Ovary (tissue), 9 donors: ENCODE measurements around the gene SPHK1. TPM values are rescaled to one million over a fixed set of nuclear protein-coding genes. Genes with fewer than 3 reads are reported as not detected.
A peak's percentile ranks its signal among the peaks of the same experiment; 100 is the strongest.

Experiments
- DNase-seq, 5 donors: peaks; one replicate each; pipeline ENCODE4 v3.0.0-alpha.2; 2019 to 2020
- H3K27ac ChIP-seq, 2 donors: fragments of 200-600 bp; one replicate each; pipeline versions ENCODE4 v1.5.1 to v1.8.0; 2019 to 2022
- H3K27me3 ChIP-seq: fragments of 200-600 bp; one replicate; pipeline ENCODE4 v1.8.0; 2022
- H3K36me3 ChIP-seq: fragments of 200-600 bp; sonication (generic); one replicate; pipeline ENCODE4 v1.5.1; 2019
- H3K4me1 ChIP-seq: one replicate; pipeline ENCODE4 v1.8.1; 2013; ENCODE audit warnings: mild to moderate bottlenecking, moderate library complexity; ENCODE audit not compliant: insufficient read depth
- H3K4me3 ChIP-seq: fragments of 200-600 bp; sonication (generic); one replicate; pipeline ENCODE4 v1.5.1; 2017
- H3K9me3 ChIP-seq, 2 donors: fragments of 200-600 bp in 1 of 2; sonication (generic) in 1 of 2; one replicate each; pipeline versions ENCODE4 v1.5.1 to v1.8.1; 2013 to 2019; ENCODE audit warnings: mild to moderate bottlenecking in 1 of 2, moderate library complexity in 1 of 2
- EP300 ChIP-seq: sonication (generic); formaldehyde crosslinking; IDR thresholded peaks from one replicate; pipeline ENCODE4 v1.6.1; 2017; ENCODE audit warnings: antibody characterized with exemption
- POLR2A ChIP-seq: fragments of 450-650 bp; IDR thresholded peaks from one replicate; pipeline ENCODE4 v1.6.1; 2017; ENCODE audit warnings: antibody characterized with exemption, mild to moderate bottlenecking, moderate library complexity
- WGBS, 3 donors: extraction: QIAGEN DNeasy Blood & Tissue Kit in 1 of 3; methylation state at CpG; one replicate each; pipeline versions ENCODE4 v1.1.5 to v1.1.7; 2013 to 2017; 5-methylcytosine and 5-hydroxymethylcytosine counted together
- intact Hi-C, 4 donors: fragments of 100-400 bp; cut with DNase I; formaldehyde crosslinking; loops; one replicate each; pipeline versions ENCODE4 v1.11.0 to v1.15.1; 2022 to 2023
- polyA plus RNA-seq, 2 donors: library from polyadenylated mRNA; stranded (reverse); fragments of 200-250 nt in 1 of 2; fragments of 350-450 nt in 1 of 2; fragmentation: Illumina TruSeq in 1 of 2; extraction: RNeasy Lipid Tissue Mini Kit (QIAGEN cat#74804) in 1 of 2; gene quantifications; one replicate each; pipeline ENCODE4 v1.2.3, GENCODE V29; 2013 to 2014
- total RNA-seq, 7 donors: library from RNA; depleted of rRNA in 2 of 7; stranded (reverse); fragments of >200 nt in 2 of 7; fragmentation: NEBNext Ultra II Directional in 3 of 7; extraction: Animal tissue kit (Norgen Biotek cat#: 25700) in 3 of 7; gene quantifications; one replicate each; pipeline versions ENCODE4 v1.1.0 to v1.2.4, GENCODE V29; 2016 to 2023
- TF ChIP-seq, protein P1 (sequence below), 3 donors: fragments of 450-650 bp in 2 of 3; fragments of 200-600 bp in 1 of 3; IDR thresholded peaks; one replicate each; pipeline versions ENCODE4 v1.5.1 to v1.8.0; 2016 to 2022; ENCODE audit warnings: antibody characterized with exemption in 3 of 3, mild to moderate bottlenecking in 1 of 3
- donor health status: DM: no; HTN: no; CAD: no; lungs with moderate emphysema.
- donor health status: DM: no; HTN: no; CAD: no.
- donor health status: Bipolar disorder and iron deficiency.
- donor health status: DM: yes; HTN: yes; CAD: no.
- donor health status: DM: no; HTN: no; CAD: no.
- donor health status: DM: yes; HTN: yes; CAD: no.

Gene SPHK1
- total and polyA plus RNA-seq, 9 donors = 0.80 to 9.2 (median 3.7) TPM

DNA sequence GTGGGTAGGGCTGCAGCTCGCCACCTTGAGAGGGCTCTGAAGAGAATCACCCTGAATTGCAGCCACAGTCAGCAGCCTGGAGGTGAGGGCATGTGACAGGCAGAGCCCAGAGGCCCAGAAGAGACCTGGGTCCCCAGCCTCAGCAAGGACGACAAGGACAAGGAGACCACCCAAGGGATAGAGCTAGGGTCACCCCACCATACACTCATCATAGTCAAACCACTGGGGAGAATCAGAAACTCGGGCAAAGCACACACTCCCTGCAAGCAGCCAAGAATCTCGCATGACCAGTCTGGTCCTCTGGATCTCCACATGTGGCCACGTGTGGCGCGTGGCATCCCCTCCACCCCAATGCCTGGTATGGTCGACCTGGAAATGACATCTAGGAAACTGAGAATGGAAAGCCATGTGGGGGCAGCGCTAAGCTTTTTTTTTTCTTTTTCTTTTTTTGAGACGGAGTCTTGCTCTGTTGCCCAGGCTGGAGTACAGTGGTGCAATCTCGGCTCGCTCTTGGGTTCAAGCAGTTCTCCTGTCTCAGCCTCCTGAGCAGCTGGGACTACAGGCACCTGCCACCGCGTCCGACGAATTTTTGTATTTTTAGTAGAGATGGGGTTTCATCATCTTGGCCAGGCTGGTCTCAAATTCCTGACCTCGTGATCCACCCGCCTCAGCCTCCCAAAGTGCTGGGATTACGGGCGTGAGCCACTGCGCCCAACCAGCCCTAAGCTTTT, 4.6 kb upstream of the SPHK1 start:
- H3K4me1 ChIP-seq = peaks cover 14% of the 10 kb centered on the region
- intact Hi-C loops = no loop called here
- TF ChIP-seq, protein P1, sequence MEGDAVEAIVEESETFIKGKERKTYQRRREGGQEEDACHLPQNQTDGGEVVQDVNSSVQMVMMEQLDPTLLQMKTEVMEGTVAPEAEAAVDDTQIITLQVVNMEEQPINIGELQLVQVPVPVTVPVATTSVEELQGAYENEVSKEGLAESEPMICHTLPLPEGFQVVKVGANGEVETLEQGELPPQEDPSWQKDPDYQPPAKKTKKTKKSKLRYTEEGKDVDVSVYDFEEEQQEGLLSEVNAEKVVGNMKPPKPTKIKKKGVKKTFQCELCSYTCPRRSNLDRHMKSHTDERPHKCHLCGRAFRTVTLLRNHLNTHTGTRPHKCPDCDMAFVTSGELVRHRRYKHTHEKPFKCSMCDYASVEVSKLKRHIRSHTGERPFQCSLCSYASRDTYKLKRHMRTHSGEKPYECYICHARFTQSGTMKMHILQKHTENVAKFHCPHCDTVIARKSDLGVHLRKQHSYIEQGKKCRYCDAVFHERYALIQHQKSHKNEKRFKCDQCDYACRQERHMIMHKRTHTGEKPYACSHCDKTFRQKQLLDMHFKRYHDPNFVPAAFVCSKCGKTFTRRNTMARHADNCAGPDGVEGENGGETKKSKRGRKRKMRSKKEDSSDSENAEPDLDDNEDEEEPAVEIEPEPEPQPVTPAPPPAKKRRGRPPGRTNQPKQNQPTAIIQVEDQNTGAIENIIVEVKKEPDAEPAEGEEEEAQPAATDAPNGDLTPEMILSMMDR (IDR thresholded peaks at IDR 0.05) = no peak
- H3K36me3 ChIP-seq = no peaks in the 10 kb centered on the region
- H3K27me3 ChIP-seq = no peaks in the 10 kb centered on the region
- 93 to 95% (median 94%) methylated on average over 21 of the region's 21 CpGs for WGBS, 3 donors
- H3K4me3 ChIP-seq = no peak overlapping the region
- no peaks in the 10 kb centered on the region for H3K9me3 ChIP-seq
- H3K27ac ChIP-seq = no peak overlapping the region
- DNase-seq = no peak

DNA sequence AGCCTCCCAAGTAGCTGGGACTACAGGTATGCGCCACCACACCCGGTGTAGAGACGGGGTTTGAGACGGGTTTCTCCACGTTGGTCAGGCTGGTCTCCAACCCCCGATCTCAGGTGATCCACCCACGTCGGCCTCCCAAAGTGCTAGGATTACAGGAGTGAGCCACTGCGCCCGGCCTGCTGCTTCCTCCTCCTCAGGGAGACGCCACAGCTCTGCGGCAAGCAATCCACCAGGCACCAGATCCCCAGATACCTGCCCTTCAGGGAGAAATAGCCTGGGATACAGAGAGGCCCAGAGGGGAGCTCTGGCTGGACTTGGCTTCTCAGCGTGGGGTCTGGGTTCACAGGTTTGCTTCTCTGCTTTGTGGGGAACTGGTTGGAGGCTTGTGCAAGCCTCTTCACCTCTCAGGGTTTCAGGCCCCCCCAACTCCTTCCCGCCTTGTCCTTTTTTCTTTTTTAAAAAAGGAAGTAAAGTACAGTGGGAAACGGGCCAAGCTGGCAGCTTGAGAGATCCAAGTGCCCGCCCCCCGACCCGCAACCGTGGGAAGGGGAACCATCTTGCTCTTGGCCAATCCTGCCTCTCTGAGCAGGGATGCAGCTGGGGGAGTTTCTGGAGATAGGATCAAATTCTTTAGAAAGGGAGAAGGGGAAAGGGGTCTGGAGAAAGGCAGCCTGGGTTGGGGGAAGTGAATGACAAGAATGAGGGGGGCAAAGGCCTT, 2.6 kb upstream of the SPHK1 start:
- intact Hi-C loops = no loop called here

DNA sequence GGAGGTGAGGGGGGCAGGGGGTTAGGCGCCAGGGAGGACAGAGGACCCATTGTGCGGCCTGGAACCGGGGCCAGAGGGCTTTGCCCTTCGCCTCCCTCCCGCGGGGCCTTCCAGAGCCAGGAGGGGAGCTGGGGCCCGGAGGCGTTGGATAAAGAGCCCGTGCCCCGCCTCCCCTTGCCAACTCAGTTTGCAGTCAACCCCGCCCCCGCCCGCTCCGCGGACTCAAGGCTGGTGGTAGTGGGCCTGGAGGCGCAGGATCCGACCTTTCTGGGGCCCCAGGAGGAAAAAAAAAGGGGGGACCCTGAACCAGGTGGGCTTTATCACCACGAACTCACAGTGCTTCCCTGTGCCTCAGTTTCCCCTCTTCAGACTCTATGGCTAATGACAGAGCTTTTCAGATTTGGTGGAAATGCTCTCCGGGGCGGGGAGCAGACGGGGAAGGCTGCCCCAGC, 2.0 kb upstream of the SPHK1 start:
- peak in 1 of 5 donors; percentile 36 for DNase-seq
- Histone ChIP-seq H3K4me3 (peak overlapping the region; percentile 41), H3K4me1 (peaks cover 12% of the 10 kb centered on the region), H3K27ac (no peak overlapping the region), H3K27me3 (no peaks in the 10 kb centered on the region), H3K36me3 (no peaks in the 10 kb centered on the region), H3K9me3 (no peaks in the 10 kb centered on the region)
- TF ChIP-seq POLR2A (no peak), EP300 (no peak)
- TF ChIP-seq, protein P1 (IDR thresholded peaks at IDR 0.05) = no peak
- intact Hi-C loops = no loop called here
- 25 to 39% (median 27%) methylated on average over 19 to 21 of the region's 21 CpGs for WGBS, 3 donors

More for the DNA sequence above, 2.6 kb upstream of the SPHK1 start:
- Histone ChIP-seq H3K4me3 (no peak overlapping the region), H3K36me3 (no peaks in the 10 kb centered on the region), H3K4me1 (peaks cover 14% of the 10 kb centered on the region), H3K27ac (no peak overlapping the region), H3K27me3 (no peaks in the 10 kb centered on the region), H3K9me3 (no peaks in the 10 kb centered on the region)
- 81 to 86% (median 82%) methylated on average over 19 of the region's 19 CpGs for WGBS, 3 donors
- DNase-seq = no peak
- no peak for TF ChIP-seq EP300
- TF ChIP-seq POLR2A = no peak
- TF ChIP-seq, protein P1 (IDR thresholded peaks at IDR 0.05) = no peak

DNA sequence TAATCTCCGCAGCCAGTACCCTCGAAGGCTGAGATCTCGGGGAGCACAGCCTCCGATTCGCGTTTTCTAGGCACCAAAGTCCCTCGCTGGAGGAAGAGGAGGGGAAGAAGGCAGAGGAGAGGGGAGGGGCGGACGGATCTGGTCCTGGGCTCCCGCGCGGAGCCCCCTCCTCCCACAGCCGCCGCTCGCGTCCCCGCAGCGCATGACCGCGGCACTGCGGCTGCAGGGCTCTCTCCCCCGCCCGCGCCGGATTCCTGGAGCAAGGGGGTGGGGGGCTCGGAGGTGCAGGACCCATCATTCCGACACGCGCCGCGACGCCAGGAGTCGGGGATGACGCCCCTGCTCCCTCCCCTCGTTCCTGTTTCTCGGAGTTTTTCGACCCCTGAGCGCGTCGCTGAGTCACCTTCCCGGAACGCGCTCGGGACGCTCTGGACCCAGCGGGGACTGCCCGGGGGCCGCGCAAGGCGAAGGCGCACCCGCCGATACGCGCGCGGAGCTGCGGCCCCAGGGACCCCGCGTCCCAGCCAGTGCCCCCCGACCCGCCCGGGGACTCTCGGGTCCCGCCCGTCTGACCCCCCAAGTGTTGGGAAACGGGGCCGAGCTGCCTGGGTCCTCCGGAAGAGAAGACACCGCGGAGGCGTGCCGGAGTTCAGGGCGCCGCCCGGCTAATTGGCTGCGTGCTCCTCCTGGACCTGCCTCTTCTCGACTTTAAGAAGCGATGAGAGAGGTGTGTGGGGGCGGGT, 1.4 kb upstream of the SPHK1 start:
- Histone ChIP-seq H3K27ac (no peak overlapping the region), H3K4me1 (peaks cover 12% of the 10 kb centered on the region), H3K4me3 (peak overlapping the region; percentile 41), H3K36me3 (no peaks in the 10 kb centered on the region), H3K27me3 (no peaks in the 10 kb centered on the region), H3K9me3 (no peaks in the 10 kb centered on the region)
- 1% methylated on average over 33 to 80 of the region's 80 CpGs for WGBS, 3 donors
- intact Hi-C loops = no loop called here
- peak in 3 of 5 donors; percentile 50 to 56 (median 54) for DNase-seq
- TF ChIP-seq, protein P1 (IDR thresholded peaks at IDR 0.05) = no peak
- TF ChIP-seq POLR2A (no peak), EP300 (no peak)
